NCI-H1092 treated with DMSO at 0.1 percent for 48 hours (cell line): ENCODE data around the gene KIF6.
"Not testable (repeated sequence)": the region's sequence is repeated elsewhere in the genome, so short reads cannot be mapped to it uniquely, and the experiment has no call there.

Source experiments
- DNase-seq: peaks from one replicate; lab custom pipeline; 2025; lab: John Stamatoyannopoulos, UW

The KIF6 gene

DNA sequence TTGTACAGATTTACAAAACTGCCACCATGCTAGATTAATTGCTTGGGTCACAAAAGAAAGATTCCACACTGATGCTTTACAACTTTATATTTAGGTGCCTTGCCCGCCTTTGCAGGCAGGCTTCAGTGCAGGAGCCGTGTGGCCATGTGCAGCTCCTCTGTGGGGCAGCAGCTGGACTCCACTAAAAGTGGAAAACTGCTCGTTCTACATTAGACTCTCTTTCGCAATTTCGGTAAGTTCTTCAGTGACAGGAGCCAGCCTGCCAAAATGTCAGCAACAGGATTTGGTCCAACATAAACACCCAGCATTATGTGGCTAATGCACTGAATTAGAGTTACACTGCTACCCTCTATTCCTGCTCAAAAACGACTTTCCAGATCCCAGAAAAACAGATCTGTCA, 228.3 kb downstream of the KIF6 start:
- DNase-seq: no peak

DNA sequence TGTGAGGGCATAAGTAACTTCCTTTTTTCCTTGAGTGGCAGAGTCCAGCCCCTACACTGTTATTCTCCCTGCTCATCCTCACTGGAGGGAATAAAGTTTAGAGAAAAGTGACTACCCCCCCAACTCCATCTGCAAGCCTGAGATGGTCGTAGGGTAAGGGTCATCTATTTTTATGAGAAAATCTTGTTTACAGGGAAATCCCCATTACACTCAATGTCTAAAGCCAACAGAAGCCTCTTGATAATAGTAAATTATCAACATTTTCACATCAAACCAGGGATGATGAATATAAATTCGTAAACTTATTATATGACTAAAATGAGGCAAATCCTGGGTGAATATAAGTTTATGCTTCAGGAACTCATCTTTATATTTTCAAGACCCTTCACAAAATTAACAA, 228.8 kb downstream of the KIF6 start:
- no peak for DNase-seq

DNA sequence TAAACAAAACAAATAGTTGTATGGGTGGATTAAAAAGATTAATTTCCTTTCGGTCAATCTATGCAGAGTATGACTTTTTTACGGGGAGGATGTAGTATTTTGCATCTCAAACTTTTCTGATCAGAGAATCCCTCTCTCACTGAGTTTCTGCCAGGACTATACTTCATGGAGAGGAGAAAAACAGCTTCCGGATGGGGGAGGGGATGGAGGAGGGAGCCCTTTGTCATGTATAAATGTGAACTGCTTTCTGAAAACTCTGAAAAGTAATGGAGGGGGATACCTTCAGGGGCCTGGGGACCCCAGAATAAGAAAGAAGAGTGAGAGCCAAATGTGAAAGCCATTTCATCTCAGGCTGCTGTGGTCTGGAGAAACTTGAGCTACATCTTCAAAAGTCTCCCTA, 229.6 kb downstream of the KIF6 start:
- no peak for DNase-seq

DNA sequence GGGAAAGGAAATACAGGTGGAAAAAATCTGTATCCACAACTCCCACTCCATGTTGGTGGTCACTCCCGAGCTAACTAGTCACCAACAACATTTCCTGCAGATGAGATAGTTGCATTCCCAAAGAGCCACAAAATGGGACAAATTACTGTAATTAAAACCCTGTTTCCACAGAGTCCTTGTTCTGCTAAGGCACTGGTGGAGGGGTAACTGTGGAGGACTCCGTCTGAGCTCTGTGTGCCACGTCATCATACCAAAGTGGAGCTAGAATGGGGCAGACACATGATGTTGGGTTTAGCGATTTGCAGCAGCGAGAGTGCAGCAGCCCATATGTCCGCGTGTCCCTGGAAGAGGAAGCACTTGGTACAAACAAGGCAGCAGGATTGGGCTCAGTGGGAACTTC, 230.2 kb downstream of the KIF6 start:
- DNase-seq: no peak

DNA sequence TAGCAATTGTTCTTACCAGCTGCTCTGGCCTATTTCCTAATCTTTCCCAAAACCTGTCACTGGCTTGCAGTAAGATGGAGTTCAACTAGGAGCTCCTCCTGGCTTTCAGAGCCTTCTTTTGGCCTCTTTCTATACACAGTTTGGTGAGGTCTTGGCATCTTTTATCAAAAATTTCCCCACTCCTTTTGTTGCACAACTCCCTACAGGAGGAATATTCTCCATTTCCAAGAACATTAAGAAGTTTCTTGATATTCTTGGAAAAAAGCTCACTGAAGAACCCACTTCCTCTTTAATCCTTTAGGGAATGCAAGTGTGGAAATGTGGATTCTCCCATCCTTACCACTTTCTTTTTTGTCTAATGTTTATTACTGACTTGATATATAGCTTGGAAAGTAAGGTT, 231.4 kb downstream of the KIF6 start:
- no peak for DNase-seq

DNA sequence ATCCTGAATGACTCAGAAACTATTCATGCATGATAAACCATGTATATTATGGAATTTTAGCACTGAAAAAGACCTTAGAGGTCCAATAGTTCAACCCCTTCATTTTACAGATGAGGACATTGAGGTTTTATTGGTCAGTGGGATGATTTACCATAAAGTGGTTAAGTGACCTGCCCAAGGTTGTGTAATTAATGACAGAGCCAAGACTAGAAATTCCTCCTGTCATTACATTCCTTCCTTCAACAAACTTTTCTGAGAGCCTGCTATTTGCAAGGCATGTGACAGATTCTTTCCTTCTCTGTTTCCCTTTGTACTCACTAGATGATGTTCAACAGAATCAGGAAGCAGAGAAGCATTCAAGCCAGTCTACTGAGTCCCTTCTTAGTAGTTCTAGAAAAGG, 232.0 kb downstream of the KIF6 start:
- no peak for DNase-seq

DNA sequence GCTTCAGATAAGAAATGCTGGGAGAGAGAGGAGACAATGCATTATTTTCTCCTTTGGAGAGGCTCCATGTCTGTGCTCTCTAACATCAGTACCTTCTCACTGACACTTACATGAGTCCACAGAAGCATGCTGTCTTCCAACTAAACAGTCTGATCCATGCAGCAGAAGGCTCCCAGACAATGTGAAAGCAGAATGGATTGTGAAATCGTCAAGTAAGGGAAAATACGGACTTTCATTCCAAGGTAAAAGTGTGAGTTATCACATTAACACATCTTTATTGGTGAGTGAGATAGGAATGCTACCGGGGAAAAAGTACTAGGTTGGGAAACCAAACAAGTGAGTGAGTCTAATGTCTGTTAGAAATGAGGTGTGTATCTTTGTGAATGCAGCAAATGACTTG, 235.1 kb downstream of the KIF6 start:
- no peak for DNase-seq

DNA sequence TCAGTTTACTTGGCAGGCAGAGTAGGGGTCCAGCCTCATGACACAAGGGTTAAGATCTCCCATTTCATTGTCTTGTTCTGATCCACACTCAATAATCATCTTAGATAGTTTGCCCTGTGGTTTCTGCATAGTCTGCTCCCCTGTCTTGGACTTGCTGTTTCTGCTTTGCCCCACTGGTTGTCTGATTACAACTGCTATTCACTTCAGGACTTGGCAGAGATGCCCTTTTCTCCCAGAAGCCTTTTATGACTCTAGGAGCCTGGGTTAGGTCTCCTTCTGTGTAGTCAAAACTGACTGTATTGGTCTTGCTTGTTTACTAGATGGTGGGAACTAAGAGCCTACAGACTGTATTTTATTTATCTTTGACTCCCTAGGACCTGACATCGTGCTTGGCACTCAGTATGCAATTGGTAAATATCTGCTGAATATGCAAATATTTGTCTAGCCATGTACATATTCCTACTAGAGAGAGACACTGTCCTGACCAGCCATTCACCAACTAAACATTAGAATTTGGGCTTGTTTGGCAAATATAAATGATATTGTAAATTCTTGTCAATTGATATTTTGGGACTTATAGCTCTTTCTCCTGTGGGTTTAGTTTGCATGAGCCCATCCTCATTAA, 236.8 kb downstream of the KIF6 start:
- no peak for DNase-seq

DNA sequence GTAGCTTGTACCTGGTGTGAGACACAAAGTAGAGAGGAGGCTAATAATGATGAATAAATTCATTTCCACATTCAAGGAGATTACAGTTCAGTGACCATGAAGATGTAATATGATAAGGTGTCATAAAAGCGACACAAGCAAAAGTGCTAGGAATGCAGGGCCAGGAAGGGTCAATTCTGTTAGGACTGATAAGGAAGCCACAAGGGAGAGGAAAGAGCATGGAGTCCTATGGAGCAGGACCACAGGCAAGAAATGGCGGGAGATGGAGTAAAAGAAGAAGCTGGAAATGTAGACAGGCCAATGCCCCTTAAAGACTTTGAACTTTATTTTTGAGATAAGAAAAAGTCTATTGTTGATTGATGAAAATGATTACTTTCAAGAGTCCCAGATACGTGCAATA, 240.9 kb downstream of the KIF6 start:
- no peak for DNase-seq

DNA sequence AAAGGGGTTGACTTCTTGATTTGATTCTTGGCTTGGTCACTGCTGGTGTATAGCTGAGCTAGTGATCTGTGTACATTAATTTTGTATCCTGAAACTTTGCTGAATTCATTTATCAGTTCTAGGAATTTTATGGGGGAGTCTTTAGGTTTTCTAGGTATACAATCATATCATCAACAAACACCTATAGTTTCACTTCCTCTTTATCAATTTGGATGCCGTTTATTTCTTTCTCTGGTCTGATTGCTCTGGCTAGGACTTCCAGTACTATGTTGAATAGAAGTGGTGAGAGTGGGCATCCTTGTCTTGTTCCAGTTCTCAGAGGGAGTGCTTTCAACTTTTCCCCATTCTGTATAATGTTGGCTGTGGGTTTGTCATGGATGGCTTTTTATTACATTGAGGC, 245.4 kb downstream of the KIF6 start:
- DNase-seq: not testable (repeated sequence)

DNA sequence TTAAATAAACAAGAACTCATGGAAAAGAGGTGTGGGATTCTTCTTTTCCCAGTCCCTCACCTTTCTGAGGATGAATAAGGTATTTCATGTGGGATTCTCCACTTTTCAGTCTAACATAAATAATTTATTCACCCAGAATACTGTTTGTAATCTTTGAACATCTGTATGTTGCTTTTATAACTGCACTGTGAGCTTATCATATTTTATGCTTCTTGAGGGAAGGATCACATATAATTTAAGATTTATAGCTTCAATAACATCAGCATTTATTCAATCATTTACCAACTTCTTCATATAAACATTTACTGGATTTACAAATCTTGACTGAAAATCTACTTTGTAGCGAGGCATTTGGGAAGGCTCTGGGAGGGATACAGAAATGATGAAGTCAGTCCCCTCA, 248.5 kb downstream of the KIF6 start:
- DNase-seq: no peak

DNA sequence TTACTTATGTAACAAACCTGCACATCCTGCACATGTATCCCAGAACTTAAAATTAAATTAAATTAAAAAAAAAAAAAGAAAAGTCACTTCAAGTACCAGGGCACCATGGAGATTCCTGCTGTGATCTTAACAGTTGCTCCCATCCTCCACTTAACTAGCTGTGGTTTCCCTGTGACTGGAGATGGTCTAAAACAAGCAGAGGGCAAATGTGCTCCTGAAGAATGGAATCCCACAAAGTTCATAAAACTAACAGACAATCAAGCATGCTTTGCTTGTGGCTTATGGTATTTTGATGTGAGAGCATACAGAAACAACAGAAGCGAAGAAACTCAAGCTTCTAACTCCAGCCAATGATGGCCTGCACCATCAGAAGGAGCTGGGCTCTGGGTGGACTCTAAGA, 249.1 kb downstream of the KIF6 start:
- no peak for DNase-seq

DNA sequence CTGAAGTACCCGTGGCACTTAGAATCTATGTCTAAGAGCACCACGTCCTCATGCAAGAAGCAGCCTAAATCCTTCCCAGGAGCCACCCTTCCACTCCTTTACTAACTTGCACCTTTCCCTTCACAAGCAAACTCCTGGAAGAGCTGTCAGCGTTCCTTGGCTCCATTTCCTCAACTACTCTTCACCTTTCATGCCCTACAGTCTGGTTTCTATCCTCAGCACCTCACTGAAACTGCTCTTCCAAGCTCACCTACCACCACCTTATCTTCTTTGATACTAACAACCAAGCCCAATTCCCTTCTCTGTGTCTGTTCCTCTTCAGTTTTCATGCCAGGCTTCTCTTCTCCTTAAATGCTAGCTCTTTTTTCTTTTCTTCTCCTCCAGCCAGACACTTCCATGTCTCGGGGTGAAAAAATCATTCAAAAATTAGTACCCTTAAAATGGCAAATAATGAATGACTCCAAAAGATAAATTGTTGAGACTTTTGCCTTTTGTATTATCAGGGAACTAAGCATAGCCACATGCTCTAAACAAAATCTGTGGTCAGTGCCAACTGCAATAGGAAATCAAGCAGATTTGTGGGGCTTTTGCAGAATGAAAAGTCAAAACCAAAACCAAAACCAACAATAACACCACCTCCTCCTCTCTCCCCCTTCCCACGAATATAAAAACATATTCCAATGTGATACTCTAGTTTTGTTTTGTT, 253.1 kb downstream of the KIF6 start:
- DNase-seq: no peak

DNA sequence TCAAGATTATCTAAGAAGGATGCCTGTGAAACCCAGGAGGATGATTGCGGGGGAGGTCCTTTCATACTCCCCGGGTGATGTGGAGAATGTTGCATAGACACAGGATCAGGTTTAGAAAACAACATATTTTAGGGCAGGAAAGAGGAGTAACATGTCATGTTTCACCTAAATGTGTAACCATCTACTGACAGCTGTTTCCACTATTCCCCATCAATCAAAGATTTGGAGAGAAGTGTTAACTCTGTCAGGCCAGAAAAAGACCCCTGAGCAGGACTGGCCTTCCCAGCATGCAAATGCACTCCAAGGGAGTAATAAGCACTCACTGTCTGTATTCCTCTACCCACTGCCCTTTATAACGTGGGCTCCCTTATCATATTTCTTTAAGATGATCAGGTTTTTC, 254.7 kb downstream of the KIF6 start:
- DNase-seq: no peak

DNA sequence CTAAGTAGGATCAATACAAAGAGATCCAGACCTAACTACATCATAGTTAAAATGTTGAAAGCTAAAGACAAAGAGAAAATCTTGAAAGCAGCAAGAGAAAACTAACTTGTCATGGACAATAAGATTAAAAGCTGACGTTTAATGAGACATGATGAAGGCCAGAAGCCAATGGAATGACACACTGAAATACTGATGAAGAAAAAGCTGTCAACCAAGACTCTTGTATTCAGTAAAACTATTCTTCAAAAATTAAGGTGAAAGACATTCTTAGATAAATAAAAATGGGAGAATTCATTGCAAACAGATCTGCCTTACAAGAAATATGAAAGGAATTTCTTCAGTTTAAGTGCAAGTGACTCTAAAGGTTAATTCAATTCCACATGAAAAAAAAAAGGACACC, 256.8 kb downstream of the KIF6 start:
- DNase-seq: no peak

DNA sequence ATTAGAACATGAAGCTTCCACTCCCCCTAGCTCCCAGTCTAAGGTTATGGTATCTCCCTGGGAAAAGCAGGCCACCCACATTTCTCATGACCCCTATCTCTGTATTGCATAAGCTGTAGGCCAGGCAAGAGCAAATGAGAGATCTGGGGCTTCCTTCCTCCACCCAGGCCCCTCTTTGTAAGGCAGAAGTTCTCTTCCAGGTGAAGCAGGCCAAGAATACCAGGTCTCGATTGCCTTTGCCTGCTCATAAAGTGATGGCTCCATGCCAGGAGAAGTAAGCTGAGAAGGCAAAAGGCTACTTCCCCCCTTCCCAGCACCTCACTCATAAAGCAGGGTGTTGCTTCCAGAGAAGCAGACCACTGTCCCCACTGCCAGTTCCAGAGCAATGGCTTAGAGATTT, 258.6 kb downstream of the KIF6 start:
- DNase-seq: no peak

DNA sequence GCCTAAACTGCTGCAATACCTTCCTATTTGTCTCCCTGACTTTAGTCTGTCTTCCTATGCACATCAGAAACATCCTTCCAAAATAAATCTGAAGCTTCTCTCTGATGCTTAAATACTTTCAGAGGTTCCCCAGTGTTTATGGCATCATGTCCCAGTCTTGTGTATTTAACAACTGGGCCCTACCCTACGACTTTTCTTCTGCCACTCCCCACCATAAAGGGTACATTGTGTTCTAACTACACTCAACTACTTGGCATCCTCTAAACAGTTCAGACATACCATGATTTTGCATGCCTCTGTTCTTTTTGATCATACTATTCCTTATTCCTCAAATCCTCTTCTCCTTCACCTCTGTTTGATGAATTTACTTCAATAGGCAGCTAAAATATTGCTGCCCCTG, 259.7 kb downstream of the KIF6 start:
- DNase-seq: no peak

DNA sequence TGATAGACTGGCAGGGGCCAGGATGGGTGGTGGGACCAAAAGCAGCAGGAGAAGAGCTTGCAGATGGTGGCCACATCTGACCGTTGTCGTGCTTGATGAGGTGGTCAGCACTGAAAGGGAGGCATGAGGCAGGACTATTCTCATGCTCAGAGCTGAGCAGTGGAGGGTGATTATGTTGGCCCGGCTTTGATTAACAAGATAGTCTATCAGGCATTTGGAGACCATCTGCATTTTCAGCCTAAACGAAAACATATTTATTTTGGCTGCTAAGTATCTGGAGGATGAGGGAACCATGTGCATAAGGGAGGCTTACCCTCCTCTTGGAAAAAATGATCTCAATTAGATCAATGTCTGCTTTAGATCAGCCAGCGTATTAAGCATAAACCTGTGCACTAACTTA, 261.1 kb downstream of the KIF6 start:
- DNase-seq: no peak

DNA sequence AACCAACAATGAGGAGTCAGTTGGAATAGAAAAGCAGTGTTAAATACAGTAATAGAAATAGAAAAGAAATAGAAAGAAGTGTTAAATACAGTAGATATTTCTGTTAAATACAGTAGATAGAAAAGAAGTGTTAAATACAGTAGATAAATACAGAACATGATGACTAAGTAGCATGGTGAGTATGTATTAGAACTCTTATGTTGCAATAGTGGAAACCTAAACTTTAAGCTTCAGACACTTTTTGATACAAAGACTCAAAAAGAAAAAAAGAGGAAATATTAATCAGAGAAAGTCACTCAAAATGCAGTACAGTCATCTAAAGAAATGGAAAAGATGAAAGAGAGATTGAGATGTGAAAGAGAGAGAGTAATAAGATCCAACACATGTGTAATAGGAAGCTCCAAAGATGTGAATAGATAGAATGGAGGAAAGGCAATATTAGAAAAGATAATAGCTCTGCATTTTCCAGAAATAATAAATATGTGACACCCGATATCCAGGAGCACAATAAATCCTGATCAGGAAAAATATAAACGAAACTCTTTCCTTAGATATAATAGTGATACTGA, 271.2 kb downstream of the KIF6 start:
- DNase-seq: no peak

DNA sequence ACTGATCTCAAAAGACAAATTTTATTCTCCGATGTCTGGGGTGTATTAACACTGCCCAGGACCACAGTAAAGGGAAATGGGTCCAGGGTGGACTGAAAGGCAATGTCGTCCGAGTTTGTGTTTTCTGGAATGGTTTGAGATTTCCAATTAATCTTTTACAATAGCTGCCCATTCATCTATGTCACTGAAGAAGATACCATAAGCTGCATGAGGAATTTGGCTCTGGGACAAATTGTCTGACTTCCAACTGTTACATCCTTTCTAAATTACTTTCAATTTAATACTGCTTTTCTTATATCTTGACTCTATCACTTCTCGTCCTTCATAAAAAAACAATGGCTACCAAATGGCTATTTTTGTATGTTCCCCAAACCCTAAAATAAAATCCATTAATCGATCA, 272.0 kb downstream of the KIF6 start:
- DNase-seq: no peak

DNA sequence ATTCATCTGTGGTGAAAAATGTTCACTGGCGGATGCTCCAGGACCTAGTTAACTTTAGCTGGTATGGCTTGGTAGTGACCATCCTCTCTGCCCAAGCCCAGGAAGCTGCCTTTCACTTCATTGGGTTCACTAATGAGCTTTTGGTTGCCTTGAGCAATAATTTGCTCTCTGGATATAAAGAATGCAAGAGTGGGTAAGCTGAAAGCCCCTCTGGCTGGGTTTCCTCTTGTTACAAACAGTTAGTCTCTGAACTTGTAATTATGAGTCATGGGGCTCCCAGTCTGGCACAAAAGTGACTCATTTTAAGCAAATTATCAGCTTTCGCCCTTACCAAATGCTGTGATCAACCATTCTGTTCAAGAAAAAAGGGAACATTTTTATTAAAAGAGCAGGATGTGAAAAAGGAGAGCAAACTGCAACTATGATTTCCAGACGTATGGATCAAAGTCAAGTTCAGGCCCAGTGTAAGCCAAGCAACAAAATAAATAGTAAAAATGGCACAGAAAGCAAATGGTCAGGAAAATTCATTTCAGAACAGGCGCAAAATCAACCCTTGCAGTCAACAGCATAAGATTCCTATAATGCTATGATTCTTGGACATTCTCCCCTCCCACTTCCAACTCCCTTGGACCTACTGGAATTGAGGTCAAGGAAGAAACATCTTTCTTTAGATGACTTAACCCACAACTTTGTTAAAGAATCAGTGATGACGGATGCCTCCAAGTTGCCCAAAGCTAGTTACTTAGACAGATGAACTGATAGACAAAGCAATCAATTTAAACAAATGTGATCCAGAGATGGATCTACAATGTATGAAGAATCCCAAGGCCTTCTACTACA, 272.7 kb downstream of the KIF6 start:
- no peak for DNase-seq

DNA sequence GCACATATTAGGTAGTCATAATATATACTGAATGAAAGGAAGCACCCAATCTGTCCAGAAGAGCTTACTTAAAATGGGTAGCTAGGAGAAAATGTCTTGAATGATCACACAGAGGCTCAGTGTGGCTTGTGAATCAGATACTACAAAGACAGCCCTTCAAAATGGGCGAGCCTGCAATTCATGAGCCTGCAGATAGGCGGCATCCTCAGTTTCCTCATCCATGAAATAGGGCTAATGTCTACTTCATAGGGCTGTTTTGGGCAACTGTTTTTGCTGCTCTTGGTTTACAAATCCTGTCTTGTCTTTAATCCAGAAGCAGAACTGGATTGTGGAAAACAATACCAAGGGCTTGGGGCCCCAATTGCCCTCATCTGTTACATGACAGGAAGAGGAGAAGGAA, 273.4 kb downstream of the KIF6 start:
- no peak for DNase-seq

DNA sequence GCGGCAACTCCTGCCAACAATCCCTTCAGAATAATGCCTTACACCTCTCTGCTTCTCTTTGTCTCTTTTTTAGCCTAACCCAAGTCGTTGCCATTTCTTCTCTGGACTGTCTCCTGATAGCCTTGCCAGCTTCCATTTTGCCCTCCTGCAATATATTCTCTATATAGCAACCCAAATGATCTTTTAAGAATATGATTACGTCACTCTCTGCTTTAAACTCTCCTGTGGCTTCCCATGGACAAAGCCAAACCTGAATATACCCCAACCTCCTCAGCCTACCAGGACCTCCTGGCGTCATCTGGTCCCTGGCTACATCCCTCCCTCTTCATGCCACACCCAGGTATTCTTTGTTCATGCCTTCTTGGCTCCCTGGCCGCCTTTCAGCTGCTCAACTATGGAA, 276.2 kb downstream of the KIF6 start:
- no peak for DNase-seq
